Dermis microvascular lymphatic vessel endothelial cell (primary cell): ENCODE data around the gene MRPL24. TPM values are rescaled to one million over a fixed set of nuclear protein-coding genes. Genes with fewer than 3 reads are reported as not detected.
"Not testable (repeated sequence)": the region's sequence is repeated elsewhere in the genome, so short reads cannot be mapped to it uniquely, and the experiment has no call there.

Experiments
- DNase-seq, 2 donors: peaks; one replicate each; pipeline versions ENCODE4 v3.0.0 to v3.0.0-alpha.2; 2010; ENCODE audit warnings: low read depth in 2 of 2
- total RNA-seq: library from RNA; depleted of rRNA; stranded (reverse); fragments of >200 nt; gene quantifications from 2 replicates; pipeline ENCODE4 v1.2.1, GENCODE V29; 2014

The MRPL24 gene
- total RNA-seq = 29.8 and 46.7 TPM in 2 replicates

GRCh38 chr1:156740741-156741480 is at the start of gene MRPL24:
Gene MRPL24 (minus strand): TSS chr1:156741088. CDS start chr1:156738704, 2,384 bp downstream.
- DNase-seq = peak; percentile 99 to 100

- DNase-seq = no peak
Measured at GRCh38 chr1:156789621-156790318, 48.9 kb upstream of the MRPL24 start.

GRCh38 chr1:156788136-156788535 is 47.2 kb upstream of the MRPL24 start:
- DNase-seq = no peak

GRCh38 chr1:156786640-156787039 is 45.8 kb upstream of the MRPL24 start:
- DNase-seq = no peak

- DNase-seq = no peak
Measured at GRCh38 chr1:156785458-156785857, 44.6 kb upstream of the MRPL24 start.

- peak in 1 of 2 donors; percentile 27 for DNase-seq
Measured at GRCh38 chr1:156781585-156782186, 40.8 kb upstream of the MRPL24 start.

GRCh38 chr1:156777573-156777972 is 36.7 kb upstream of the MRPL24 start:
- DNase-seq = no peak

GRCh38 chr1:156776942-156777341 is 36.1 kb upstream of the MRPL24 start:
- no peak for DNase-seq

- DNase-seq = no peak
Measured at GRCh38 chr1:156775799-156776198, 34.9 kb upstream of the MRPL24 start.

- no peak for DNase-seq
Measured at GRCh38 chr1:156773607-156774006, 32.7 kb upstream of the MRPL24 start.

GRCh38 chr1:156772728-156773497 is 32.0 kb upstream of the MRPL24 start:
- DNase-seq = no peak

GRCh38 chr1:156772222-156772621 is 31.3 kb upstream of the MRPL24 start:
- DNase-seq = no peak

GRCh38 chr1:156768610-156769295 is 27.9 kb upstream of the MRPL24 start:
- DNase-seq = no peak

GRCh38 chr1:156767879-156768604 is 27.2 kb upstream of the MRPL24 start:
- DNase-seq = peak in 1 of 2 donors; percentile 19

GRCh38 chr1:156767101-156767878 is 26.4 kb upstream of the MRPL24 start, which contains the start of gene PRCC:
Gene PRCC (plus strand): TSS chr1:156767535. CDS start chr1:156767772, 237 bp downstream.
- DNase-seq = peak; percentile 99 to 100

GRCh38 chr1:156766298-156767100 is 25.6 kb upstream of the MRPL24 start:
- DNase-seq = peak in 1 of 2 donors; percentile 34

GRCh38 chr1:156765666-156766065 is 24.8 kb upstream of the MRPL24 start:
- DNase-seq = no peak

- not testable (repeated sequence) for DNase-seq
Measured at GRCh38 chr1:156765136-156765535, 24.2 kb upstream of the MRPL24 start.

- DNase-seq = no peak
Measured at GRCh38 chr1:156760796-156761104, 19.9 kb upstream of the MRPL24 start.
